ENCODE measurements around the gene SLC39A2. TPM values are rescaled to one million over a fixed set of nuclear protein-coding genes. Genes with fewer than 3 reads are reported as not detected.

The SLC39A2 gene
- total and polyA plus RNA-seq, 2 donors (not counting 3 experiments of a cell fraction or from before 2014, with no cell fraction given), result 0.06 TPM; not detected in 1

DNA sequence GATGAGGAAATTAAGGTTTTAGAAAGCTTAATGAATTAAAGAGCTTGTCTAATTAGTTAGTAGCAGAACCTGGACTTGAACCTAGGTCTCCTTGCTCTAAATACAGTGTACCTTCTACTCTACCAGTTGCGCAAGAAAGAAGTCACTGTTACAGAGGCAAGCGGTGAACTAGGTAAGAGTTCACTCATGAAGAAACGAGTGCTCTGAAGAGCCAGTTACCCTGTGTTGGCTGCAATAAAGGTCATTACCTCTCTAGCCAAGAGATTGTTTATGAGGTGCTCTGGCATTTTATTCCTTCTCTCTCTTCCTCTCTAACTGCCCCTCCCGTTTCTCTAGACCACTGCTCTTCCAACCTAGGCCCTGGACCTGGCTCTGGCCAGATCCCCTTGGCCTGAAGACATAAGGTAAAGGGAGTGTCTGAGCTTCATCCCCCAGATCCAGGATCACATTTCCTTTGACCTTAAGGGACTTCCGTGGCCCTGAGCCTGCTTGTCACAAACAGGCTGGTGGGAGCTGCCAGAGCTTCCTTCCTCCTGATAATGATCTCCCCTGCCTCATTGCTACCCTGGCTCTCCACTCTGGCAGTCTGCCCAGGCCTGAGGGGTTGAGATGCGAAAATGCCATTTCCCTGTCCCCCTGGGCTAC is 45.0 kb downstream of the SLC39A2 start:
- intact Hi-C loops (cut with micrococcal nuclease), result no loop called here

More for the DNA sequence above, 45.0 kb downstream of the SLC39A2 start:
- H3K4me1 ChIP-seq (ENCODE audit: control insufficient read depth, extremely low read depth, insufficient read depth, low read length), result peaks cover under 1% of the 10 kb centered on the region
- H3K4me2 ChIP-seq (ENCODE audit: insufficient read depth, low read length), result no peak overlapping the region
- dilution Hi-C loops (cut with MboI; ENCODE audit: extremely low pct_ligation_motif_present, low sequenced_read_pairs), result no loop called here
- peaks cover 12 to 15% of the 10 kb centered on the region in 2 experiments for H3K27me3 ChIP-seq (ENCODE audit: control insufficient read depth in 2 of 2, insufficient read depth in 2 of 2, low read length in 2 of 2)
- no peaks in the 10 kb centered on the region for H3K9me1 ChIP-seq (replicated peaks; ENCODE audit: control insufficient read depth, extremely low read depth, insufficient read depth, low read length)
- no peak overlapping the region for H3K27ac ChIP-seq (ENCODE audit: insufficient read depth, low read depth, low read length)
- no peaks in the 10 kb centered on the region for H3K9me3 ChIP-seq (replicated peaks; ENCODE audit: control insufficient read depth, insufficient read depth, low read length)
- H3K4me3 ChIP-seq (replicated peaks in 1 of 3; ENCODE audit: insufficient read depth in 1 of 3, low read depth in 1 of 3, low read length in 3 of 3), result no peak overlapping the region
- ChIA-PET CTCF (interaction anchor here (0.8 to 7.0 kb wide), 5 partner anchors 11 to 207 kb away, joined by 3 to 214 read pairs (median 4); no protein-coding TSS in a partner anchor), POLR2A (no interaction called here)
- FAIRE-seq (no peak), DNase-seq (ENCODE audit: low read depth, low spot score) (peak; percentile 9)
- no peaks in the 10 kb centered on the region for H4K20me1 ChIP-seq (replicated peaks; ENCODE audit: control insufficient read depth, extremely low read depth, insufficient read depth, low read length)
- no peak overlapping the region for H3K9ac ChIP-seq (replicated peaks; ENCODE audit: extremely low read depth, insufficient read depth, low read length)
- no peaks in the 10 kb centered on the region for H3K79me2 ChIP-seq (ENCODE audit: control insufficient read depth, insufficient read depth, low read length)
- H2AFZ ChIP-seq (ENCODE audit: low read depth, low read length), result no peak overlapping the region
- BruUV-seq (replicated peaks), result no TSS peak
- TF ChIP-seq POLR2AphosphoS5 (IDR thresholded peaks at IDR 0.05; ENCODE audit: insufficient read depth, low read depth, low read length) (no peak), GATA2 (IDR thresholded peaks at IDR 0.05; ENCODE audit: insufficient read depth, insufficient read length, low read depth, low read length) (peak; percentile 53), JUN (IDR thresholded peaks at IDR 0.05; ENCODE audit: borderline replicate concordance, insufficient read depth, insufficient read length, low read depth) (no peak), MYC (IDR thresholded peaks at IDR 0.05; ENCODE audit: low read depth, low read length) (no peak)
- TF ChIP-seq, protein P1, sequence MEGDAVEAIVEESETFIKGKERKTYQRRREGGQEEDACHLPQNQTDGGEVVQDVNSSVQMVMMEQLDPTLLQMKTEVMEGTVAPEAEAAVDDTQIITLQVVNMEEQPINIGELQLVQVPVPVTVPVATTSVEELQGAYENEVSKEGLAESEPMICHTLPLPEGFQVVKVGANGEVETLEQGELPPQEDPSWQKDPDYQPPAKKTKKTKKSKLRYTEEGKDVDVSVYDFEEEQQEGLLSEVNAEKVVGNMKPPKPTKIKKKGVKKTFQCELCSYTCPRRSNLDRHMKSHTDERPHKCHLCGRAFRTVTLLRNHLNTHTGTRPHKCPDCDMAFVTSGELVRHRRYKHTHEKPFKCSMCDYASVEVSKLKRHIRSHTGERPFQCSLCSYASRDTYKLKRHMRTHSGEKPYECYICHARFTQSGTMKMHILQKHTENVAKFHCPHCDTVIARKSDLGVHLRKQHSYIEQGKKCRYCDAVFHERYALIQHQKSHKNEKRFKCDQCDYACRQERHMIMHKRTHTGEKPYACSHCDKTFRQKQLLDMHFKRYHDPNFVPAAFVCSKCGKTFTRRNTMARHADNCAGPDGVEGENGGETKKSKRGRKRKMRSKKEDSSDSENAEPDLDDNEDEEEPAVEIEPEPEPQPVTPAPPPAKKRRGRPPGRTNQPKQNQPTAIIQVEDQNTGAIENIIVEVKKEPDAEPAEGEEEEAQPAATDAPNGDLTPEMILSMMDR (IDR thresholded peaks at IDR 0.05; ENCODE audit: extremely low read depth in 1 of 2, insufficient read depth in 1 of 2, low read depth in 1 of 2, low read length in 2 of 2), result no peak
- no peaks in the 10 kb centered on the region for H3K36me3 ChIP-seq (ENCODE audit: control insufficient read depth in 2 of 2, extremely low read depth in 1 of 2, insufficient read depth in 2 of 2, low read length in 2 of 2)
